GM12878 (cell line): ENCODE data around the gene LRRC4B. TPM values are rescaled to one million over a fixed set of nuclear protein-coding genes. Genes with fewer than 3 reads are reported as not detected.

Experiments used
- E4F1 ChIP-seq: fragments of 450-650 bp; IDR thresholded peaks from 2 replicates; pipeline ENCODE4 v1.6.1; 2018; ENCODE audit warnings: borderline replicate concordance, mild to moderate bottlenecking; ENCODE audit not compliant: partially characterized antibody
- GABPA ChIP-seq: IDR thresholded peaks from 2 replicates; pipeline ENCODE4 v1.6.1; 2014; ENCODE audit warnings: antibody characterized with exemption, low read depth, mild to moderate bottlenecking, inconsistent platforms
- IRF5 ChIP-seq: fragments of 450-650 bp; IDR thresholded peaks from 2 replicates; pipeline ENCODE4 v1.6.1; 2017; ENCODE audit warnings: borderline replicate concordance
- JUND ChIP-seq: IDR thresholded peaks from 2 replicates; pipeline ENCODE4 v1.6.1; 2012; ENCODE audit warnings: low read depth, mild to moderate bottlenecking, low read length, improper control_type of control experiment, moderate library complexity
- KAT2A ChIP-seq: conservative IDR thresholded peaks from 2 replicates; pipeline ENCODE4 v1.6.1; 2011; ENCODE audit warnings: low read depth, low read length; ENCODE audit not compliant: control insufficient read depth
- NBN ChIP-seq: fragments of 450-650 bp; IDR thresholded peaks from 2 replicates; pipeline ENCODE4 v1.6.1; 2016
- PBX3 ChIP-seq: IDR thresholded peaks from 2 replicates; pipeline ENCODE4 v1.6.1; 2011; ENCODE audit warnings: mild to moderate bottlenecking, low read depth, low read length, moderate library complexity; ENCODE audit not compliant: insufficient replicate concordance
- POLR2AphosphoS2 ChIP-seq: IDR thresholded peaks from 2 replicates; pipeline ENCODE4 v1.6.1; 2011; ENCODE audit warnings: low read depth, mild to moderate bottlenecking, low read length, improper control_type of control experiment, moderate library complexity
- USF1 ChIP-seq: IDR thresholded peaks from 2 replicates; pipeline ENCODE4 v1.6.1; 2011; ENCODE audit warnings: borderline replicate concordance, low read depth, mild to moderate bottlenecking, moderate library complexity, mixed read lengths, low read length; ENCODE audit not compliant: insufficient read depth; ENCODE audit errors: extremely low read length
- USF2 ChIP-seq: IDR thresholded peaks from 2 replicates; pipeline ENCODE4 v1.6.1; 2011; ENCODE audit warnings: low read depth, low read length, improper control_type of control experiment, borderline replicate concordance
- ZBTB11 ChIP-seq: fragments of 450-650 bp; formaldehyde crosslinking; IDR thresholded peaks from 2 replicates; pipeline ENCODE4 v1.5.0; 2022; ENCODE audit warnings: mild to moderate bottlenecking, missing genetic modification characterization
- ZNF592 ChIP-seq: fragments of 450-650 bp; IDR thresholded peaks from 2 replicates; pipeline ENCODE4 v1.6.1; 2017; ENCODE audit warnings: mild to moderate bottlenecking, moderate library complexity
- polyA plus RNA-seq, 11 experiments: library from polyadenylated mRNA; depleted of rRNA in 4 of 11; unstranded in 6 of 11; stranded (reverse) in 5 of 11; fragments of >200 nt; fragmentation: Nextera tagmentation in 4 of 11; fragmentation: Illumina TruSeq in 1 of 11; extraction: Ambion mirVana in 4 of 11; extraction: Trizol in 1 of 11; gene quantifications; 1 replicate in 1 of 11; 2 replicates in 10 of 11; pipeline versions ENCODE4 v1.2.1 to v1.2.3, GENCODE V29; 2011 to 2016; ENCODE audit warnings: inconsistent platforms in 2 of 11, missing spikeins in 2 of 11, low read depth in 1 of 11
- total RNA-seq, 4 experiments: library from RNA; depleted of rRNA in 3 of 4; stranded (reverse); fragments of >200 nt in 3 of 4; fragmentation: Illumina TruSeq in 1 of 4; extraction: Trizol in 1 of 4; gene quantifications; 2 replicates each; pipeline versions ENCODE4 v1.2.1 to v1.2.3, GENCODE V29; 2013 to 2021

The LRRC4B gene
- total and polyA plus RNA-seq, 10 of the 15 experiments (the other 5 are each of a cell fraction or from before 2014, with no cell fraction given), result 0.14 TPM; not detected in 9

- TF ChIP-seq IRF5, result peak; percentile 72
- TF ChIP-seq ZBTB11, result peak; percentile 55; the same call in 1 of the 2 replicates
- no peak for TF ChIP-seq KAT2A
- peak; percentile 50; the same call in 1 of the 2 replicates for TF ChIP-seq POLR2AphosphoS2
- peak; percentile 83 for TF ChIP-seq E4F1
- 0 out of 2 replicates have a peak, but pooled peaks have one; percentile 51 for TF ChIP-seq ZNF592
- peak; percentile 100 for TF ChIP-seq NBN
- TF ChIP-seq USF1, result peak; percentile 46
- no peak for TF ChIP-seq PBX3
- TF ChIP-seq GABPA, result peak; percentile 90
- peak; percentile 33 for TF ChIP-seq USF2
- TF ChIP-seq JUND, result 0 out of 2 replicates have a peak, but pooled peaks have one; percentile 5
Observed at GRCh38 chr19:50511069-50511822, 57.0 kb downstream of the LRRC4B start, which contains the start of gene JOSD2 (continued).
